AG20443 (cell line): ENCODE data around the gene C1QTNF8.

Experiments
- DNase-seq: peaks from one replicate; pipeline ENCODE4 v3.0.0; 2012; ENCODE audit warnings: low spot score, mixed read lengths

The C1QTNF8 gene

DNA sequence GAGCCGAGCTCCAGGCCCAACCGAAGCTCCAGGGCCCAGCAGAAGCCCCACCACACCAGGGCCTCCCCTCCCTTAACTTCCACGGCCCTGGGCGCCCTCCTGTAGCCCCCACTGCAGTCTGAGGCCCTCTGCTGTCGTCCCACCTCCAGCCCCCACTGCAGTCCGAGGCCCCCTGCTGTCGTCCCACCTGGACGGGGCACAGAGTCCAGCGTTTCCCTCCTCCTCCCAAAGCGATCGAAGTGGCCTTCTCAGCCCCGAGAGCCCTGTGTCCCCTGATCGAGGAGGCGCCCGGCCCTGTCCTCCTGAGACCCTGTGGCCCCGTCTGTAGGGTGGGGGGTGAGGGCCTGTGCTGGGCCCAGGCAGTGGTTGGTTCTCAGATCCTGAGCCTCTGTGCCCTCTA is 31.1 kb upstream of the C1QTNF8 start:
- no peak for DNase-seq

DNA sequence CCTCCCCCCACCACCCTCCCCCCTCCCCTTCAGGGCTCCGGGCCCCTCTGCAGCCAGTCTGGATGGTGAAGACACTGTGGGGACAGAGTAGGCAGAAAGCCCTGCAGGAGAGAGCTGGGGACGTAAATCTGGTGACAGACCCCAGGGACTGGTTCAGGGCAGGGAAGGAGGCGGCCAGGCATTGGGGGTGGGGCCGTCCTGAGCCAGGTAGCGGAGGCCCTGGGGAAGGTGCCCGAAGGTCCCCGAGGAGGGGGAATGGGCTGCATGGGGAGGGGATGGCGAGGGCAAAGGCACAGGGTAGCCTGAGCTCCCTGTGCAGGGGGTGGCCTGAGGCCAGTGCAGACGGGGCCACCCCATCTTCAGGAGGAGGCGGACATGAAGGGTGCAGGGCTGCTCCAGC is 30.5 kb upstream of the C1QTNF8 start:
- no peak for DNase-seq

DNA sequence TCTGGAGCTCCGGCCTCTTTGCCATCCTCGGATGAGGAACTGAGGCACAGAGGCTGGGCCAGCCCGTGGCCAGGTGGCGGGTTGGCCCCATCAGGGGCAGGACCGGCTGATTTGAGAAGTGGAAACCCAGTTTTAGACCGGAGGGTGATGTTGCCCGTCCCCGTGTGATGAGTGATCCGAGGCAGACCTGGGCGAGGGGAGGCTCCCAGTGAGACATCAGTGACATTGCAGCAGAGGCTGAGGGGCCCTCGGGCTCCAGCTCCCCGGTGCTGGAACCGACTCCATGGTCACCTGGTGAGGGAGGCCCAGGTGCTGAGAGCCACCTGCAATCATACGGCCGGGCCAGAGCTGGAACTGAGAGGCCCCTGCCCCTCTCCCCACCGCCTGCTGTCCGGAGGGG is 30.0 kb upstream of the C1QTNF8 start:
- no peak for DNase-seq

DNA sequence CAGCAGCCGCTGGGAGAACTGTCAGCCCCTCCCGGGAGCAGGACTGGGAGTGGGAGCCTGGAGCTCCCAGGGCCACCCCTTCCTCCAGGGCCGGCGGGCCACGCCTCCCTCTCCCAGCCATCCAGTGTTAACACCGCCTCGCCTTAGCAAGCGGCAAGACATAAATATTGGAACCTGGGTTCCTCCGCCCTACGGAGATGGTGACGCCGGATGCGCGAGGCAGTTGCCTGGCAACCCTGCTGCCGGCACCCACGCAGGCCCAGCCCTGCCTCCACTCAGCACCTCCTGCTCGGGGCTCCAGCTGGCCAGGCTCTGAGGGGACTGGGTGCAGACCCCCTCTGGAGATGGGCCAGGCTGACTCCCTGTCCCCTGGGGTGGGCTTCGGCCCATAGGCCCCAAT is 29.4 kb upstream of the C1QTNF8 start:
- DNase-seq: peak; percentile 64

- no peak for DNase-seq
Measured at GRCh38 chr16:1124795-1125194, 28.8 kb upstream of the C1QTNF8 start.

DNA sequence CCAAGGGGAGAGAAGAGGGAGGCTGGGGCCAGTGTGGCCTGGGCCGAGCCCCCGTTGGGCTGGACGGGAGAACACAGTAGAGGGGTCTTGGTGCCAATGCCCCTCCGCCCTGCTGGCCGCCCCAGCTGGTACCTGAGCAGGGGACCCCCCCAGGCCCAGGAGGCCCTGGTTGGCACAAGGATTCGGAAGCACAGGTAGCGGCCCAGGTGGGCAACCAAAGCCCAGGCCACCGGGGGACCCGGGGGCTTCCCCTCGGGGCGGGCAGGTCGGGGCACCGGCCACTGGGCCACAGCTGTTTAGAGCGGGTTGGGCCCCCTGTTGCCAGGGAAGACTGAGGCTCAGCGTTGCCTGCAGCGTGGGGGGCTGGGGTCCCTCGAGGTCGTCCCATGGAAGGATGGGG is 28.2 kb upstream of the C1QTNF8 start:
- no peak for DNase-seq

GRCh38 chr16:1123525-1124230 is 27.6 kb upstream of the C1QTNF8 start:
- no peak for DNase-seq

DNA sequence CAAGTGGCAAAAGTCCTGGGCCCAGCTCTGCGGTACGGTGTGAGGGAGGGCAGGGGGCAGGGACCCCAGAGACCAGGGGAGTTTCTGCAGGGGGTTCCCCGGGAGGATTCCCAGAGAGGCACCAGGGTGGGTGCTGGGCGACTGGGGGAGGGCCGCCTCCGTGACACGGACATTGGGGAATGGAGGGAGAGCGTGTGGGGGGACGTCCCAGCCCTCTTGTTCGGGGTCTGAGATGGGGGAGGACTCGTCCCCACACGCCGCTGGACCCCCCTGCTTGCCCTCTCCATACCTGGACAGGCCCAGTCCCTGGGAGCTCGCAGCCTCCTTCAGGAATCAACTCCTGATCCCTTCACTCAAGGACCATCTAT is 26.3 kb upstream of the C1QTNF8 start:
- no peak for DNase-seq

- DNase-seq: no peak
Measured at GRCh38 chr16:1121601-1122397, 25.8 kb upstream of the C1QTNF8 start.

DNA sequence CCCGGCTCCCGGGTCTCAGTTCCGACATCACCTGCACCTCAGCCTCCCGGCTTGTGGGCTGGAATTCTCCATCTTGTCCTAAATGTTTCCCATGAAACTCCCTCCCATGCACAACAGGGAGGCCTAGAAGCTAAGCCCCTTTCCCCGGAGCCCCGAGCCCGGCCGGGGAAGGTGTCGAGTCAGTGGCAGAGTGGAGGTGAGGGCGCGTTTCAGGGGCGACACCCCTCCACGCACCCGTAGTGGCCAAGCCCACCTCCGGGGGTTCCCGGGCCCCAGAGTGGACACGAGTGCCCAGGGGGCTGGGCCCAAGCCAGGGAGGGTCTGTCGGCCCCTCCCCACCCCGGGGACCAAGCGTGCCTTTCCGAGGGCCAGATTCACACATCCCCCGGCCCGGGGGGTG is 25.0 kb upstream of the C1QTNF8 start:
- no peak for DNase-seq

DNA sequence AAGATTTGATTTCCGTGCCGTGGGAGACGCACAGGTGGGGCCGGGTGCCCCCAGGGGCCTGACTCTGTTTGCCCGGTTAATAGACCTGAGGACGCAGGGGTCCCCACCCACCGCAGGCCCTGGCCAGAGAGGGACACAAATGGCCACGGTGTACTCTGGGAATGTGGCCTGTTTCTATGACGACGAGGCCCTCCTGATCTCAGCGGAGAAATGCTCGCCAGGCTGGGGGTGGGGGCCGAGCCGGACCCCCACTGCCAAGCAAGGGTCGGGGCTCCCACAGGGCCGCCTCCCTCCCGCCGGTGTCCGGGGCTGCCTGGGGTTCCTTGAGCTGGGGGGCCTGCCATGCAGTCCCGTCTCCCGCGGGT is 24.5 kb upstream of the C1QTNF8 start:
- no peak for DNase-seq

DNA sequence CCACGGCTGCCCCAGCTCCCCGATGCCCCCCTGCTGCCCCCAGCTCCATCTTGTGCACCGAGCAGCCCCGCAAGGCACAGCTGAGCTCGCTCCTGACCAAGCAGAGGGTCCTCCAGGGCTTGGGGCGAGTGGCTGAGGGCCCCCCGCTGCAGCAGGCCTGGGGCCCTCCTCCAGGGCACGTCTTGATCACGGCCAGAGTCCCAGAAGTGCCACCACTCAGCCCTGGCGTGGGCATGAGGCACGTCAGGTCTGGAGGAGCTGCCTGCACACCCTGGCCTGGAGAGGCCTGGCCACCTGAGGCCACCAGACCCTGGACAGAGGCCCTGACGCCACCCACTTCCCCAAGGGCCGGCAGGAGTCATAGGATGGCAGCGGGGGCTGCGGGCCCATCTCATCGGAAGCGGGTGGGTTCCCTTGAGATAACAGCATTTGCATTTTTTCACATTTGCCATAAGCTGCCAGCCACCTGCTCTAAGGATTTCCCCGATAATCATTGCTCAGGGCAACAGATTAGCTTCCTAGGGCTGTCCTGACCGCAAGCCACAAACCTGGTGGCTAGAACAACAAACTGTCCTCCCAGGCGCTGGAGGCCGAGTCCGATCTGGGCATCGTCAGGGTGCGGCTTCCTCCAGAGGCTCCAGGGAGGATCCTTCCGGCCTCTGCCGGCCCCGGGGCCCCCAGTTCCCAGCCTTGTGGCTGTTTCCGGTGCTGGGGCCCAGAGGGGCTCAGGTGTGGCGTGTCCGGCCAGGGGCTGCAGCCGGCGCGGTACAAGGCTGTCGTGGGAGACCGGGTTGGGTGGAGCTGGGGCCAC is 23.9 kb upstream of the C1QTNF8 start:
- no peak for DNase-seq

GRCh38 chr16:1119129-1119528 is 23.1 kb upstream of the C1QTNF8 start:
- DNase-seq: no peak

DNA sequence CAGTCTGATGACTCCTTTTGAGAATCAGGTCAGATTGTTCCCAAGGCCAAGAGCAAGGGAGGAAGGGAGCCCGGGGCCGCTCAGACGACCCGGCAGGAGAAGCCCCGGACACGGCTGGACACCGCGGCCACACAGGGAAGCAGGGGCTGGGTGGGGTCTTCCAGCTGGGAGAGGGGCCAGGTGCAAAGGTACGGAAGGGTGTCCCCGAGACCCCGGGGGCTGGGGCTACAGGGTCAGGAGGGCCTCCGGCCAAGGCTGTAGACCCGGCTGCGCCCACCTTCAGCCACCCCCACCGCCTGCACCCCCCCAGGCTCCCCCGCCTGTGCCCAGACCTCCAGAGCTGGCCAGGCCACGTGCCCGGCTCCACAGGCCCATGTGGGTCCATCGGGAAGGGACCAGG is 21.9 kb upstream of the C1QTNF8 start:
- DNase-seq: no peak

- no peak for DNase-seq
Measured at GRCh38 chr16:1117176-1117900, 21.3 kb upstream of the C1QTNF8 start.

DNA sequence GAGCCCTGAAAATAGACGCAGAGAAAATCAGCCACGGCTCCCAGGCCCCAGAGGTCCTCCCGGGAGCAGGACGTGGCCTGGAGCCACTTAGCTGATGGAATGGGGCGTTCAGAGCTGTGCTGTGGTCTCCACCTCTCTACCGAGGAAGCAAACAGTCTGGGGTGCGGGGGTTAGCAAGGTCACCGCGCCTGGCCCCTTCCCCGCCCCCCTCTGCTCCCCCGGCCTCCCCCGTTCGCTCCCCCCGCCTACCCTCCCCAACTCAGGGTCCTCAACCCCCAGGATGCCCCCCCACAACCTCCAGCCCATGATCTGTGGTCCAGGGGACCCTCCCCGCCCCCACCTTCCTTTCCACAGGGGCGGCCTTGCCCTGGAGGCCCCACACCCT is 20.6 kb upstream of the C1QTNF8 start:
- DNase-seq: no peak

DNA sequence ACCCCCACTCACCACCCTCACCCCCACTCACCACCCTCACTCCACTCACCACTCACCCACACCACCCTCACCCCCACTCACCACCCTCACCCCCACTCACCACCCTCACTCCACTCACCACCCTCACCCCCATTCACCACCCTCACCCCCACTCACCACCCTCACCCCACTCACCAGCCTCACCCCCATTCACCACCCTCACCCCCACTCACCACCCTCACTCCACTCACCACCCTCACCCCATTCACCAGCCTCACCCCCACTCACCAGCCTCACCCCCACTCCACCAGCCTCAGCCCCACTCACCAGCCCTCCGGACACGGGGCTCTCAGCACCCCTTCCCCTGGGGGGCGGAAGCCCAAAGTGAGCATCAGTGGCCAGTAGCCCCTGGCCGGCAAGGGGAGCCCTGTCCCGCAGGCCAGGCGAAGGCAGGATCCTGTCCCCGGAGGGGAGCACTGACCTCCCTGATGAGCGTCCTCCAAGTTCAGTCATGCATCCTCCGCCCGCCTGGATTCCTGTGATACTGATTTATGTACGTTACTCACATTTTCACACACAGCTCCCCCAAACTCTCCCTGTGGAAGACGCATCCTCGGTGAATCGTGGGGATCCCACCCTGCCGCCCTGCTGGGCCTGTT is 18.0 kb upstream of the C1QTNF8 start:
- no peak for DNase-seq

DNA sequence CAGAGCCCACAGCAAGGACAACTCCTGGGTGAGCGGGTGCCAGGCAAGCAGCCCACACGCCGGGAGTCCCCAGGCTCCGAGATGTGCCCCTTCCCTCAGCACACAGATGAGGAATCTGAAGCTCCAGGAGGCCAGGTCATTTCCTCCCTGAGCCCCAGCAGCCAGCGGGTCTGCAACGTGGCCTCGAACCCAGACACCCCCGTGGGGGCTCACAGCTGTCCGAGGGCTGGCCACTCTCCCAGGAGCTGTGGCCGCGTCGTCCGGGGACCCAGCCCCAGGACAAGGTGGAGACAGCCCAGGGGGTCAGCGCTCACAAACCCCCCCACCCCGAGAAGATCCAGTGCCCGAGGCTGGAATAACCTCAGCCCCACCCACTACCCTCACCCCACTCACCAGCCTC is 17.4 kb upstream of the C1QTNF8 start:
- DNase-seq: no peak

DNA sequence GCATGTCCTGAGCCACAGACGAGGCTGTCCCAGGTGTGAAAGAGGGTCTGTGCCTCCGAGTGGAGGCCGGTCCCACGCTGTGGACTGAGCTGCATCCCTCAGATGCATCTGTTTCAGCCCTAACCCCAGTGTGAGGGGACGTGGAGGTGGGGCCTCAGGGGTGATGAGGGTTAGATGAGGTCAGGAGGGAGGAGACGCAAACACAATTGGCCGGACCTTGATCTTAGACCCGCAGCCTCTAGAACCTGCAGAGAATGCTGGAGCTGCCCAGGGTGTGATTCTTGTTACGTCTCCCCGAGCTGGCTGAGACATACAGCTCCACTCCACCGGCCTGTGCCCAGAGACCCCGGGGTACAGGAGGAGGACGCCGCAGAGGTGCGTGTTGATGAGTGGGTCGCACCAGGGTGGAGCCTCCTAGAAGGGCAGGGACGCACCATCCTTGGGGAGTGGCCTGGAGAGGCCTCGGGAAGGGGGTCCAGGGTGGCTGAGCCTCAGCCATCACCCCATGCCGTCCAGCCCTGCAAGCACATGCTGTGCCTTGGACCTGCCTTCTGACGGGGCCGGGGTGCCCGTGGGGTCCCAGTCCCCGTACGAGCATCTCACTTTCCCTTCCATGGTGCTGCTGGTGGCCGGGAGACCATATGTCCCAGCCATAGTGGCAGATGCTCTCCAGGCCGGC is 16.6 kb upstream of the C1QTNF8 start:
- no peak for DNase-seq

- no peak for DNase-seq
Measured at GRCh38 chr16:1109648-1110047, 13.6 kb upstream of the C1QTNF8 start.
